Measurements from ENCODE around the gene CD151.

Gene CD151

GRCh38 chr11:871472-871871, 38.7 kb downstream of the CD151 start:
- DNase-seq (ENCODE audit: low read depth in 2 of 2): no peak

- DNase-seq (ENCODE audit: low read depth in 2 of 2): no peak
These were observed 40.0 kb downstream of the CD151 start for GRCh38 chr11:872799-873198.

GRCh38 chr11:873706-874105, 41.0 kb downstream of the CD151 start:
- DNase-seq (ENCODE audit: low read depth in 2 of 2): no peak

- no peak for DNase-seq (ENCODE audit: low read depth in 2 of 2)
These were observed 42.5 kb downstream of the CD151 start for GRCh38 chr11:875203-875602.

GRCh38 chr11:875769-876301, 43.1 kb downstream of the CD151 start:
- no peak for DNase-seq (ENCODE audit: low read depth in 2 of 2)

- no peak for DNase-seq (ENCODE audit: low read depth in 2 of 2)
These were observed 43.8 kb downstream of the CD151 start for GRCh38 chr11:876545-876944.

- no peak for DNase-seq (ENCODE audit: low read depth in 2 of 2)
These were observed 44.8 kb downstream of the CD151 start for GRCh38 chr11:877565-877964.

GRCh38 chr11:880447-880846, 47.7 kb downstream of the CD151 start:
- no peak for DNase-seq (ENCODE audit: low read depth in 2 of 2)

- no peak for DNase-seq (ENCODE audit: low read depth in 2 of 2)
These were observed 49.8 kb downstream of the CD151 start for GRCh38 chr11:882596-882995.

GRCh38 chr11:883527-883926, 50.8 kb downstream of the CD151 start:
- no peak for DNase-seq (ENCODE audit: low read depth in 2 of 2)

GRCh38 chr11:884578-885070, 51.9 kb downstream of the CD151 start:
- DNase-seq (ENCODE audit: low read depth in 2 of 2): no peak

- DNase-seq (ENCODE audit: low read depth in 2 of 2): no peak
These were observed 53.8 kb downstream of the CD151 start for GRCh38 chr11:886568-886967.

- no peak for DNase-seq (ENCODE audit: low read depth in 2 of 2)
These were observed 54.8 kb downstream of the CD151 start for GRCh38 chr11:887589-887988.
